GM18511 (cell line): Measurements from ENCODE around the gene SLC6A7.
"Not testable (repeated sequence)": the region's sequence is repeated elsewhere in the genome, so short reads cannot be mapped to it uniquely, and the experiment has no call there.

Experiments used
- ATAC-seq: cut with Tn5 transposase; IDR thresholded peaks from one replicate; pipeline ENCODE4 v1.9.1; 2021; ENCODE audit warnings: mild to moderate bottlenecking, moderate library complexity; ENCODE audit not compliant: unreplicated experiment

The SLC6A7 gene

DNA sequence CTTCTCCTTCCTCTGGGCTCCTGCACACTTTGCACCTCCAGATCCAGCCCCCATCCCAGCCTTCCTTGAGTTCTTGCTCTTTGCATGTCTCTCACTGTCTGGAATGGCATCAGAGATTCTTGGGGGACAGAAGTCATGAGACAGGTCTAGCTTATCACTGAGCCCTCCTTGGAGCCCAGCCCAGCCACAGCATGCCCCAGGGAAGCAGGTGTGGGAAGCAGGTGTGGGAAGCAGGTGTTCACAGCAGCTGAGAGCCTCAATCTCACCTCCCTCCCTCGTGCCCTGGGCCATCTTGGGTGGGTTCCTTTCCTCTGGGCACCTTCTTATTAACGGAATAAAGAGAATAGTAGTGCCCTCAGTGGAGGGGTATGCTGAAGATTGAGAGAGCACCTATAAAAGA, 27.2 kb downstream of the SLC6A7 start:
- ATAC-seq: no peak

DNA sequence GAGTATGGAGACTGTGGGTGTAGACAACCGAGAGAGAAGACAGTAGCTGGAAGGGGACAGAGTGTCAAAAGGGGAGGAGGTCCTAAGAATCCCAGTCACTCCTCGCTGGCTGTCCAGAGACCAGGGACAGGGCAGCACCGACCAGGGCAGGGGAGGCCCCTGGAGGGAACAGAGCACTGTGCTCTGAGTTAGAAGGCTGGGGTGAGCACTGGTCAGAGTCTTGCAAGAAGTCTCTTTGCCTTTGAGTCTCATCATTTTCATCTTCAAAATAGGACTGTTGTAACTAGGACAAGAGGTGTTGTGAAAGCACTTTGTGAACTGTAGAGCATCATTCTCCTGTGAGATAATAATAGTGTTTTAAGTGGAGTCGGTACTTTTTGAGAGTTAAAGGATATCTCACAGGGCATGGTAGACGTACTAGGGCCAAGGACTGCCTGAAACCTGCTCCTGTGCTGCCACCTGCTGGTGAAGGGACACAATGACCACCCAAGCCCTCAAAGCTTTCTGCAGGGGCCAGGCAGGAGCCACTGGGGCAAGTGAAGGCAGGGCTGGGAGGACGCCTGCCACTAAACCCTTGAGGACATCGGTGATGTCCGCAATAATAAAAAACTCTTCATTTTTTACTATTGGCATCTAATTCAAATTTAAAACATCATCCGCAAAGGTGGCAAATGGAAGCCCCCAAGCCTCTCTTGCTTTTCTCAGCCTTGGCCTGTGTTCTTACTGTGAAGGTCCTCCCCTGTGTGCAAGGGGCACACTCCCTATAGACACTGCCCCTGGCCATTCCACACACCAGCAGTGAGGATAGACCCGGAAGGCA, 28.2 kb downstream of the SLC6A7 start:
- ATAC-seq: peak; percentile 96

DNA sequence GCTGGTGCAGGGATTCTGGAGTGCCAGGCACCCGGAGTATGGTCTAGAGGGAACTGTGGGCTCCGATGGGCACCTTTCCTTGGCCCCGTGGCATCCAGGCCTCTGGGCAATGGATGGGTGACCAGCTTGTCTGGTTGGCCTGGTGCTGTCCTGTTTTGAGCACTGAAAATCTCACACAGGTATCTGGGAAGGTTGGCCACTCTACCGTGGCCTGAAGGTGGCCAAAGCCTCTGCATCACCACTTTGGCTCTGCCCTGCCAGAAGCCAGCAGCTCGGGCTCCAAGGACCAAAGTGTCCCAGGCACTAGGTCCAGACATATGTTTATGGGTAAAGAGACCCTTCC, 28.8 kb downstream of the SLC6A7 start:
- ATAC-seq: no peak

DNA sequence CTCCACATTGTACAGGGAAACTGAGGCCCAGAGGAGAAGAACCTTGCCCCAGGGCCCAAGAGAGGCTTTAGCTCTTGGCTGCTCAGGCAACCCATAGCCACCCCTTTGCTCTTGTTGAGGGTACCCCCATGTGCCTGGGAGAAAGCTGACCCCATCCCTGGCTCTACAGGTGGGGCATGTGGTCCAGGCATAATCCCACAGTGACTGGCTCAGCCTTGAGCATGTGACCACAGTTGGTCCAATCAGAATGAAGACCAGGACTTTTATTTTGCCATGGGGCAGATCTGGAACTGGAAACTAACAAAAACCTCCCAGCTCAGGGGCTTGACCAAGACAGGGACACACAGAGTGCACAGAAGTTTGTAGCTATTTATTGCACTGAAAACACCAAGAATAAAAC, 29.3 kb downstream of the SLC6A7 start:
- no peak for ATAC-seq

DNA sequence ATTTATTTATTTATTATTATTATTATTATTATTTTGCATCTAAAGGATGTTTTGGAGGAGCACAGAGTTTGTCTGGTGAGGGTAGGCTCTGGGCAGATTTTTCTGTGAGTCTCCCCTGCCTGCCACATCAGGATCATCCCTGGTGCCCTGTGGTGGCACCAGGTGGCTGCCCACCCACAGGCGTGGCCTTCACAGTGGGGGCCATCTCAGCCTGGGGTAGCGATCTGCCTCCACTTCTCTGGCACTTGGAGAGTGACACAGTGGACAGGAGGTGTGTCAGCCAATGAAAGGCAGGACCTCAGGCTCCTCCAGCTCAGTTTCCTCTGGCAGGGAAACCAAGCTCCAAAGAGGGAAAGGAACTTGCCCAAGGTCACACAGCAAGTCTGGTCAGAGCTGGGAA, 30.0 kb downstream of the SLC6A7 start:
- no peak for ATAC-seq

DNA sequence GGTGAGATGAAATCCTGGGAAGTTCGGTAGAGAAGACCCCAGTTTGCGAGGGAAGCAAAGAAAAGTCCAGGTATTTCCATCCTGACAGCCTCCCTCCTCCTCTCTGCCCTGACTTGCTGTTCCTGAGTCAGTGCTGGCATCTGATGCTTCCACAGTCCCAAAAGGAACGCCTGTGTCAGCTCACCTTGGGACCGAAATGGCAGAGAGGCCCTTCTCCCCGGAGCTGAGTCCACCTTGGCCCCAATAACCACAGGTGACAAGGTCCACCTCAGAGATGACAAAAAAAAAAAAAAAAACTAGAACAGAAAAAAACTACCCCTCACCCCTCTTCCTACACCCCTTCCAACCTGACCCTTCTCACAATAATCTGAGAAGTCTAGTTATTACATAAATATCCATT, 31.6 kb downstream of the SLC6A7 start:
- ATAC-seq: no peak

DNA sequence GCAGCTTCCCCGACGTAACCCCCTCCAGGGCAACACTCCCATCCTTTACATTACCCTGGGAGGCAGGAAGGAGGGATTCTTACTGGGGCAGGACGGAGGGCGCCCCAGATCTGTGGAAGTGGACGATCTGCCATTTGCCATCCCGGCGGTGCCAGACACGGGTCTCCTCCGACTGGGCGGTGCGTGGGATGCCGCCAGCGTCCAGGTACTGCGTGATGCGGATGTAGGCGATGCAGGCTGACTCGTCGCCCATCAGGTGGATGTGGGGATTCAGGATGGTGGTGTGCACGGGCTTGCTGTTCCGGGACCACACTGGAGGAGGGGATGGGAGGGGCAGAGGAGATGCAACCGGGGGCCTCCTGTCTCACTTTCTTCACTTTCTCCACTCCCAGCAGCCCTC, 33.0 kb downstream of the SLC6A7 start:
- ATAC-seq: no peak

DNA sequence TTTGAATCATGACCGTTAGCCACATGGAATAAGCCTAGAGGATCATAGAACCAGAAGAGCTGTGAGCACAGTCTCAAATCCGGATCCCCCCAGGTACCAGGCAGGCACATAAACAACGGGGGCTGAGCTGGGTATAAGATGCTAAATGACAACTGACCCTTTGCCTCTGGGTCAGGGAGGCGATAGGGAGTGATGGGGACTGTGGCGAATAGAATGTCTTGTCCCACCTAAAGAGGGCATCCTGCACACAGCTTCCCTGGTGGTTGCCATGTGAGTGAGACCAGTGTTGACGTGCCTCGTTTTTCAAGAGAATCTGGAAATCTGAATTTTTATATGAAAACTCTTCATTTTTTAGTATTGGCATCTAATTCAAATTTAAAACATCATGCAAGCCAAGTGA, 33.6 kb downstream of the SLC6A7 start:
- no peak for ATAC-seq

DNA sequence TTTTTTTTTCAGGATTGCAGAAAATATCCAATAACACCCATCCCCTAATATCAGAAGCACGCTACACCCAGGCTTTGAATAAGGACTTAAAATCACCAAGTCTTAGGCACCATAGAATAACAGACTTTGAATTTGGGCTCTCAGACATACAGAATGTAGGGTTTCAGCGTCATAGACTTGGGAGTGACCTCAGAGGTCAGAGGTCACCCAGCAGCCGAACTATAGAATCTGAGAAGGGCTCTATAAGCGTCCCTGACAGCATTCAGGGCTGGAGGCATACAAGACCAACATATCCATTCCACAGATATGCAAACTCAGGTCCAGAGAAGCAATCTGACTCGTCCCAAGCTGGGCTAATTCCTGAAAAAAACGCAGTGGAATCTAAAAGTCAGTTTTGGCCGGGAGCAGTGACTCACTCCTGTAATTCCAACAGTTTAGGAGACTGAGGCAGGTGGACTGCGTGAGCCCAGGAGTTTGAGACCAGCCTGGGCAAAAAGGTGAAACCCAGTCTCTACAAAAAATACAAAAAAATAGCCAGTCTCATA, 34.7 kb downstream of the SLC6A7 start:
- no peak for ATAC-seq

DNA sequence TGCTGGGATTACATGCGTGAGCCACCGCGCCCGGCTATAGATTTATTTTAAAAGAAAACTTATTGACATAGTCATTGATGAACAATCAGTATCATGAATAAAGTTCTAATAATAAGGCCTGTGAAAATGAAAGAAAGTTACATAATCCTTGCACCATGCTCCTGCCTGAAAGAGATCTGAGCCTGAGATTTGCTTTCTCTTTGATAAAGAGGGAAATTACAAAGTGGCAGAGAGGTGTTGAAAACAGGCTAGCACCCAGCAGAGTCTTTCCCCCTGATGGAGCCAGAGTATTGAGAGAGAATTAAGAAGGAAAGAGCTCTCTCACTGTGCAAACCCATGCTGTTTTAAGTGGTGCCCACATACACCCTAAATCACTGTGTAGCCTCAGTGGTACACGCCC, 37.2 kb downstream of the SLC6A7 start:
- no peak for ATAC-seq

DNA sequence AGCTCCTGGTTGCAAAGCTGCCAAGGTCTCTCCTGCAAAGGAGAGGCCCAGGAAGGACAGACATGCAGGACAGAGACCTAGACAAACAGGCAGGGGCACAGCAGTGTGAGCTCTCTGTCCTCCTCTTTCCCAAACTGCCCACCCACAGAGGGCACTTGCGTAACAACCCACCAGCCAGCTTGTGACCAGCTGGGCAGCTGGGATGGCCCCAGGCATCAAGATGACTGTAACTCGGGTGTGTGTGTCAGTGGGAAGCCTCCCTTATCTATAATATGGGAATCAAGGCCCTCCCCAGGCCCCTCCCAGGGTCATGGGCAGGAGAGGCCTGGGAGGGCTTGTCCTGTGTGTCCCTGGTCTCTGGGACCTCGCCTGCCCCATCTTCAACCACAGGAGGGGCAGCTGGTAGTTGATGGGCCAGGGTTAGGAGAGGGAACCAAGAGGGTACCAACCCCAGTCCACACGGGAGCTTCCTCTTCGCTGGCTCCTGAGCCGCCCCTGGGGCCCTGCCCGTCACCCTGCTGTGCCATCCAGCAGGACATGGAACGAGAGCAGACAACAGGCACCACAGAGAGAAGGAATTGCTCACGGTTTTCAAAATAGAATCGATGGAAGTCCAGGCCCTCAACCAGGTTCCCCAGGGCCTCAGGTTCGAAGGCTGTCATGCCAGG, 37.9 kb downstream of the SLC6A7 start:
- ATAC-seq: no peak

DNA sequence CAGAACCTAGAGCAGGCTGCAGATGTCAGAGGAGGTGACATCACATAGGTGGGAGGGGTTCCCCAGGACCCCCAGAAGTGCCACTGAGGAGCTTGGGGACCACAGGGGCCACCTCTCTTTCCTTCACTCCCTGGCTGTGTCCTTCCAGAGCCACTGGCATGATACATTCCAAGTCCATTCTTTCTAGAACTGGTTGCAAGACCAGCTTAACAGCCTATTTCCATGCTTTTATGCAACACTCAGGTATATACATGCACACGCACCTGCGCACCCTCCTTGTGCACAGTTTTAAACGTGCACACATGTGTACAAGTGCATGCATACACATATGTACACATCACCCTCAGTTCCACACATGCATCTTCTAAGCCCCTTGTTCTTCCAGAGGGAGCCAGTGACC, 39.7 kb downstream of the SLC6A7 start:
- no peak for ATAC-seq

DNA sequence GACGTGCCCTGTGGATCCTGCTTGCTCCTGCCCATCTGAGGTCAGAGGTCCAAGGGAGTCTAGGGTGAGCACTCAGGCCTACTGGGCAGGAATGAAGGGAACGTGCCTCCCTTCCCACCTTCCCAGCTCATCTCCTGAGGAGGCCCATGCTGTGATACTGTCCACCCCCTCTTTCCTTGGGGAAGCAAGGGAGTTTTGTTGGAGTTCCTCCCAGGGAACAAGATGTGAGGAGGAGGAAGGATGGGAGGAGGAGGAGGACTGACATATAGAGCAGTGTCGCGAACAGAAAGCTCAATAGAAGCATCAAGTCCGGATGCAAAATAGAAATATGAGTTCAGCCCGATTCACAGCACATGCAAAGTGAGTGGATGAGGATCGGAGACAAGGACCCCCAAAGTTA, 41.0 kb downstream of the SLC6A7 start:
- ATAC-seq: no peak

DNA sequence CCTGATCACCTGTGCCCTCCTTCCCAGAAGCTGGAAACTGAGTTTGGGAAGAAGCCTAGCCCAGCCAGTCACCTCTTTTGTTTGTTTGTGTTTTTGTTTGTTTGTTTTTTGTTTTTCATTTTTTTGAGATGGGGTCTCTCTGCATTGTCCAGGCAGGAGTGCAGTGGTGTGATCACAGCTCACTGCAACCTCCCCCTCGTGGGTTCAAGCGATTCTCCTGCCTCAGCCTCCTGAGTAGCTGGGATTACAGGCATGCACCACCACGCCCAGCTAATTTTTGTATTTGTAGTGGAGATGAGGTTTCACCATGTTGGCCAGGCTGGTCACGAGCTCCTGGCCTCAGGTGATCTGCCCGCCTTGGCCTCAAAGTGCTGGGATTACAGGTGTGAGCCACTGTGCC, 43.8 kb downstream of the SLC6A7 start:
- ATAC-seq: not testable (repeated sequence)

DNA sequence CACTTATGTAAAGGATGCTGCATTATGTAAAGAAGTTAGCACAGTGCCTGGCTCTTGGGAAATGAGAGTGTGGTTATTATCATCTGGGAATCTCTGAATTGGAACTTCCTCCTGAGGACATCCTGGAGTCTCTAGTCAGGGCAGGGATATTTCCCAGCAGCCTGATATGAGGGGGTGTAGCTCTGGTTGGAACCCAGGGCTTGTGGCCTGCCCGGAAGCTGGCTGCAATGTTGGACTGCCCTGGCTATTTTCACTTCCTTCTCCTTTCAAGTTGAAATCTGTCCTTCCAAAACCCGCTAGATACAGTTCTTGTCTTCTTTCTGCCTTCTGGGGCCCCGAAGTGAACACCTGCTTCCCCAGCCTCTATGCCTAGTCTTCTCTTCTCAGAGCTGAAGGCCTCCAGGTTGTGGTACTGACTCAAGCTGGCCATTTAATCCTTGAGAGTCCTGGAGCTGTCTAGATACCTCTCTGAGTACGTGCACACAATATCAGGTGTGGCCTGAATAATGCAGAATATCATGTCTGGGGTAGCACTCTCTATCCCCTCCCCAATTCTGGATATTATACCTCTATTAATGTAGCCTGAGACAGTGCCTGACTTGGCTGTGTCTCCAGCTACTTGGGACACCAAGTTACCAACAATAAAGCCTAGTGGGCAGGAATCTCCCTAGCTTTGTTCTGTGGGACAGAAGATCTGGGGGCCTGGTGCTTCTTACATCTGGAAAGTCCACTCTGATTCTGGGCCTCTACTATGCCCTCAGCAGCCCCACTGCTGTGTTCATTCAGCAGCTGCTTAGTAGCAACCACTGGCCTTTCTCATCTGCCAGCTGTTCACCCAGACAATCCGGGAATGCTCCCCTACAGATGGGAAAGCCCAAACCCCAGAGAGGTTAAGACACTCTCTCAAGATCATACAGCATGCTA, 45.0 kb downstream of the SLC6A7 start:
- no peak for ATAC-seq

DNA sequence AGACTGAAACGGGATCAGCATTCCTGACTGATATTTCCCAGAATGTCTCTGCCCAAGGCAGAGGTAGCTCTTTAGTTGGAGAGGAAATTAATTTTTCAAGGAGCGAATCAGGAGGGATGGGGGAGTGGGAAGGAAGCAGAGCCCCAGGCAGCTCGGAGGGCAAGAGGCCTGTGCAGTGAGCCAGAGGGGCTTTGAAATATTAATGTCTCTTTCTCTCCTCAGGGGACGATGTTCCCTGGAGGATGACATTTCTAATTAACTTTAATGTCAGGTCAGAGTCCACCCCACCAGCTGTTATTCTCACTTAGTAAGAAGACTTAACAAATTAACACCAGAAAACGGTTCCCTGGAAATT, 45.6 kb downstream of the SLC6A7 start:
- ATAC-seq: no peak

DNA sequence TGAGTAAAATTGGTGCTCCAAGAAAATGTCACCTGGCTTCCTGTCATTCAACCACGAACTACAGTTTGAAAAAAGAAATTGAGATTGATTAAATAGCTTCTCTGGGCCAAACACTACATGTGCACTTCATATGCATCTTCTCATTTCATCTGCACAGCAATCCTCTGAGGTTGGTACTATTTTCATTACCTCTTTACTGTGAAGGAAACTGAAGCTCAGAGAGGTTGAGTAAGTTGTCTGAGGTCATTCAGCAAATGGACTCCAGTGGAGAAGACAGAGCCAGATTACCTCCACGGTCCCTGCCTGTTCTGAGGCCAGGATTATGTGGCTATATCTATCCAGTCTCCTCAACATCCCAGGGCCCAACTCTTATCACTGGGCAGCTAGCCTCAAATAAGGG, 46.5 kb downstream of the SLC6A7 start:
- ATAC-seq: no peak

DNA sequence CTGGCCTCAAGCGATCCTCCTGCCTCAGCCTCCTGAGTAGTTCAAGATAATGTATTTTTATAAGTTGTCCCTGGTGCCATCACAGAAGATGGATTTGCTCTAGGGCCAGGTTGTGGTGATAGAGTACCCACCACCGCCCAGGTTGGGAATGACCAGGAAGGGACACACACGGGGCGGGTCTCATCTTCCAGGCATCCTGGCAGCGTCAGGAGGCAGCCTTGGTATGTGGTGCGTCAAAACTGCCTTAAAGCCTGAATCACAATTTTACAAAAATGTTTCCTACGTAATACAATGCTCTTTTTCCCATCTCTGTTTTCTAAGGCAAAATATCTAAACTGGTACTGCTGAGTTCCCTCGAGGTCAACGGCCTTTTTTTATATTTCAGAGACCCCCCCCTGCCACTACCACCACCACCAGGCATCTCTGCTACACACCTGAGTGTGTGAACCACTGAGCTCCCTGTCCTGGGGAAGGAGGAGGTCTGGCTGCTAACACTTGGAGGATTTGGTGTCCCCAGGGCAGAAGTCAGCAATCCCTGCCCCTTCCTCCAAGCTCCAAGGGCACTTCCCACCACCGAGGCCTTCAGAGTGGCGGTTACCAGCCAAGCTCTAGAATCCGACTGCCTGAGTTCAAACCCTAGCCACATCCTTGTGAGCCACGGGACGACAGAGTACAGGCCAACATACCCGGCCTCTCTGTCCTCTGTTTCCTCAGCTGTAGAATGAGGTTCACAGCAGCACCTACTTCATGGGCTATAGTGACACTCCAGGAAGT, 47.3 kb downstream of the SLC6A7 start:
- ATAC-seq: no peak

DNA sequence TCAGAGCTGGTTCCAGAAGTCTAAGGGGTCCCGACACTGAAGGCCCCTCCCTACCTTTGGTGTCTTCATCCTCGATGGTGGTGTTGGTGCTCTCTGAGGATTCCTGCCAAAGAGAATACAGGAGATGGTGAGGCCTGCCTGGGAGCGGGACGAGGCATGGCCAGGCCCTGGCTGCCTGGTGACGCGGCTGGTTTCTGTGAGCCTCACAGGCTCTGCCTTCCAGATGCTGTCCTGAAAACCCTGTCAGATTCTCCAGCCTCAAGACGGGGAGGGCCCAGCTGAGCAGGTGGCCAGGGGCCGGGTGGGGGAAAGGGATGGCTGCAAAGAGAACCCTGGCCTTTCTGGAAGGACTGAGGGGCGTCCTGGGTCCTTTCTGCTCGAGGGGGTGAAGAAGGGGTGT, 48.8 kb downstream of the SLC6A7 start:
- no peak for ATAC-seq

DNA sequence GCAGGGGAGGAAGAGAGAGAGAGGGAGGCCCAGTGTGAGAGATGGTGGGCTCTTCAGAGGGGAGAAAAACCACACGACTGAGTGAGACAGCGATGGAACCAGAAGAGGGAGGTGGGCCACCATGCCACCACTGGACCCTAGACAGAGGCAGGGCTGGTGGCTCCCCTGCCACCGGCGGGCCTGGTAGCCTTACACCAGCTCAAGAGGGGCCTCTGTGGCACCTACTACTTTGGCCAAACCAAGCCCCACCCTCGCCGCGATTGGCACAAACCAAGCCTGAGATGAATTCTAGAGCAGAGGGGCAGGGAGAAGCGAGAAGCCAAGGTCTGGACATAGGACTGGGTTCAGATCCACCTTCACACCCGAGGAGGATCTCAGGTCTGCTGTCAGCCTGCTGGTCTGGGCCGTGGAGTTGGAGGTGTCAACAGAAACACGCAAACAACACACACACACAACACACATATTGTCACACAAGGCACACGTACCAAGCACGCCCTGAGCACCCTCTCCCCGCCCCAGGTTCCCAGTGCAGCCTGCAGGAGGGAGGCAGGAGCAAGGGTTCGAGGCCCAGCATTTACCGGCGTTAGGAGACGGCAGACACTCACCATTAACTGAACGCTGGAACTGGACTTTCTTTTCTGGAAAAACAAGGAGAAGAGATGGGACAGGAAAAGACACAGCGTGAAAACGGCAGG, 49.4 kb downstream of the SLC6A7 start:
- no peak for ATAC-seq
